Astrocyte (in vitro differentiated cells and primary cell): ENCODE measurements around the gene OLIG1. TPM values are rescaled to one million over a fixed set of nuclear protein-coding genes. Genes with fewer than 3 reads are reported as not detected.
A peak's percentile ranks its signal among the peaks of the same experiment; 100 is the strongest.

Source experiments
- DNase-seq: peaks from one replicate; pipeline ENCODE4 v3.0.0-alpha.2; 2010; ENCODE audit warnings: low read depth
- FAIRE-seq: peaks from 2 replicates; lab custom pipeline; 2011; peaks lifted over from hg19 to GRCh38; lab: Jason Lieb, UNC
- H2AFZ ChIP-seq: 2 replicates; pipeline ENCODE4 v1.6.0; 2012; ENCODE audit warnings: low read depth, low read length, inconsistent platforms
- H3K27ac ChIP-seq: 2 replicates; pipeline ENCODE4 v1.5.1; 2011; ENCODE audit warnings: low read depth, low read length, inconsistent platforms
- H3K27me3 ChIP-seq: 2 replicates; pipeline ENCODE4 v1.6.0; 2011; ENCODE audit warnings: low read length, inconsistent platforms; ENCODE audit not compliant: insufficient read depth
- H3K36me3 ChIP-seq: 2 replicates; pipeline ENCODE4 v1.5.1; 2011; ENCODE audit warnings: low read length, inconsistent platforms; ENCODE audit not compliant: insufficient read depth
- H3K4me1 ChIP-seq: 2 replicates; pipeline ENCODE4 v1.5.1; 2011; ENCODE audit warnings: low read length, inconsistent platforms; ENCODE audit not compliant: insufficient read depth
- H3K4me2 ChIP-seq: 2 replicates; pipeline ENCODE4 v1.6.0; 2012; ENCODE audit warnings: low read length, inconsistent platforms
- H3K4me3 ChIP-seq: 2 replicates; pipeline ENCODE4 v1.5.1; 2011; ENCODE audit warnings: low read depth, mild to moderate bottlenecking, low read length, inconsistent platforms; ENCODE audit not compliant: insufficient read depth
- H3K79me2 ChIP-seq: 2 replicates; pipeline ENCODE4 v1.6.0; 2012; ENCODE audit warnings: mild to moderate bottlenecking, low read length, inconsistent platforms; ENCODE audit not compliant: insufficient read depth
- H3K9ac ChIP-seq: 2 replicates; pipeline ENCODE4 v1.6.0; 2012; ENCODE audit warnings: mild to moderate bottlenecking, low read length, inconsistent platforms
- H3K9me3 ChIP-seq: 2 replicates; pipeline ENCODE4 v1.5.1; 2012; ENCODE audit warnings: low read depth, mild to moderate bottlenecking, low read length, inconsistent platforms; ENCODE audit not compliant: insufficient read depth
- H4K20me1 ChIP-seq: 2 replicates; pipeline ENCODE4 v1.6.0; 2012; ENCODE audit warnings: low read length, inconsistent platforms; ENCODE audit not compliant: insufficient read depth
- H3K27ac Mint-ChIP-seq: one replicate; pipeline ENCODE4 v1.8.0; 2021; ENCODE audit warnings: mild to moderate bottlenecking, mixed read lengths; ENCODE audit not compliant: unreplicated experiment
- H3K27me3 Mint-ChIP-seq: one replicate; pipeline ENCODE4 v1.8.0; 2021; ENCODE audit warnings: low read depth, mixed read lengths; ENCODE audit not compliant: unreplicated experiment
- H3K36me3 Mint-ChIP-seq: one replicate; pipeline ENCODE4 v1.8.0; 2021; ENCODE audit warnings: low read depth, mixed read lengths; ENCODE audit not compliant: unreplicated experiment
- H3K4me1 Mint-ChIP-seq: one replicate; pipeline ENCODE4 v1.8.0; 2021; ENCODE audit warnings: low read depth, mixed read lengths; ENCODE audit not compliant: unreplicated experiment
- H3K4me3 Mint-ChIP-seq: one replicate; pipeline ENCODE4 v1.8.0; 2021; ENCODE audit warnings: mild to moderate bottlenecking, moderate library complexity, mixed read lengths; ENCODE audit not compliant: unreplicated experiment
- H3K9me3 Mint-ChIP-seq: one replicate; pipeline ENCODE4 v1.8.0; 2021; ENCODE audit warnings: mild to moderate bottlenecking, mixed read lengths; ENCODE audit not compliant: unreplicated experiment
- CTCF ChIP-seq: IDR thresholded peaks from 2 replicates; pipeline ENCODE4 v1.5.1; 2011; ENCODE audit warnings: low read depth, mild to moderate bottlenecking, inconsistent platforms, low read length, moderate library complexity; ENCODE audit not compliant: insufficient read depth
- EZH2 ChIP-seq: IDR thresholded peaks from 2 replicates; pipeline ENCODE4 v1.6.1; 2012; ENCODE audit warnings: mild to moderate bottlenecking, low read length, inconsistent platforms; ENCODE audit not compliant: insufficient read depth
- total RNA-seq: library from RNA; stranded (reverse); gene quantifications from 2 replicates; pipeline ENCODE4 v1.2.1, GENCODE V29; 2021

The OLIG1 gene
- total RNA-seq, 1 donor from 2014 or later, result not detected

- Histone ChIP-seq H3K9ac (no peak overlapping the region), H3K27me3 (peaks cover 20% of the 10 kb centered on the region), H2AFZ (no peak overlapping the region), H4K20me1 (no peaks in the 10 kb centered on the region), H3K4me2 (no peak overlapping the region), H3K4me1 (peaks cover 19% of the 10 kb centered on the region), H3K79me2 (no peaks in the 10 kb centered on the region), H3K27ac (no peak overlapping the region), H3K4me3 (no peak overlapping the region), H3K36me3 (no peaks in the 10 kb centered on the region), H3K9me3 (no peaks in the 10 kb centered on the region)
- DNase-seq (no peak), FAIRE-seq (no peak)
- no peaks in the 10 kb centered on the region for H3K36me3 Mint-ChIP-seq
- H3K4me1 Mint-ChIP-seq, result peaks cover 21% of the 10 kb centered on the region
- H3K9me3 Mint-ChIP-seq, result no peaks in the 10 kb centered on the region
- no peak overlapping the region for H3K4me3 Mint-ChIP-seq
- no peak for TF ChIP-seq CTCF
- no peak for TF ChIP-seq EZH2
- H3K27me3 Mint-ChIP-seq, result peaks cover 27% of the 10 kb centered on the region
- H3K27ac Mint-ChIP-seq, result no peak overlapping the region
Observed at GRCh38 chr21:33046455-33046854, 23.5 kb upstream of the OLIG1 start.

GRCh38 chr21:33047231-33047630 lies 22.7 kb upstream of the OLIG1 start:
- Histone ChIP-seq H4K20me1 (no peaks in the 10 kb centered on the region), H3K4me3 (no peak overlapping the region), H3K4me2 (no peak overlapping the region), H3K36me3 (no peaks in the 10 kb centered on the region), H3K79me2 (no peaks in the 10 kb centered on the region), H2AFZ (no peak overlapping the region), H3K27me3 (peaks cover 25% of the 10 kb centered on the region), H3K4me1 (peaks cover 13% of the 10 kb centered on the region), H3K9ac (no peak overlapping the region), H3K9me3 (no peaks in the 10 kb centered on the region), H3K27ac (no peak overlapping the region)
- H3K36me3 Mint-ChIP-seq, result no peaks in the 10 kb centered on the region
- TF ChIP-seq EZH2 (no peak), CTCF (no peak)
- DNase-seq (peak; percentile 78), FAIRE-seq (no peak)
- H3K27me3 Mint-ChIP-seq, result peaks cover 29% of the 10 kb centered on the region
- H3K27ac Mint-ChIP-seq, result no peak overlapping the region
- no peaks in the 10 kb centered on the region for H3K9me3 Mint-ChIP-seq
- H3K4me3 Mint-ChIP-seq, result no peak overlapping the region
- H3K4me1 Mint-ChIP-seq, result peaks cover 15% of the 10 kb centered on the region

- no peaks in the 10 kb centered on the region for H3K9me3 Mint-ChIP-seq
- no peak overlapping the region for H3K4me3 Mint-ChIP-seq
- no peak overlapping the region for H3K4me2 ChIP-seq
- no peaks in the 10 kb centered on the region for H3K4me1 ChIP-seq
- H3K9me3 ChIP-seq, result no peaks in the 10 kb centered on the region
- peaks cover 41% of the 10 kb centered on the region for H3K27me3 Mint-ChIP-seq
- no peak overlapping the region for H2AFZ ChIP-seq
- FAIRE-seq (no peak), DNase-seq (no peak)
- peaks cover 44% of the 10 kb centered on the region for H3K27me3 ChIP-seq
- no peaks in the 10 kb centered on the region for H3K36me3 Mint-ChIP-seq
- H3K36me3 ChIP-seq, result no peaks in the 10 kb centered on the region
- no peak overlapping the region for H3K9ac ChIP-seq
- H4K20me1 ChIP-seq, result no peaks in the 10 kb centered on the region
- TF ChIP-seq EZH2 (no peak), CTCF (no peak)
- H3K79me2 ChIP-seq, result no peaks in the 10 kb centered on the region
- no peak overlapping the region for H3K27ac ChIP-seq
- H3K27ac Mint-ChIP-seq, result no peak overlapping the region
- no peak overlapping the region for H3K4me3 ChIP-seq
- H3K4me1 Mint-ChIP-seq, result no peaks in the 10 kb centered on the region
Observed at GRCh38 chr21:33051925-33052324, 18.0 kb upstream of the OLIG1 start.
